Activated CD4-positive, alpha-beta memory T cell treated with anti-CD3 and anti-CD28 coated beads for 36 hours (primary cell): ENCODE results near the gene ZNHIT1. TPM values are rescaled to one million over a fixed set of nuclear protein-coding genes. Genes with fewer than 3 reads are reported as not detected.
"Not testable (repeated sequence)": the region's sequence is repeated elsewhere in the genome, so short reads cannot be mapped to it uniquely, and the experiment has no call there.

Source experiments
- CTCF ChIA-PET: fragments of 350-600 bp; sonication (Branson Sonifier 250); formaldehyde crosslinking; loops from one replicate; lab custom pipeline; 2021; ENCODE audit warnings: antibody characterized with exemption, inconsistent platforms; lab: Charles Lee
- POLR2A ChIA-PET: fragments of 350-600 bp; sonication (Branson Sonifier 250); formaldehyde crosslinking; loops from one replicate; lab custom pipeline; 2021; ENCODE audit warnings: antibody characterized with exemption; lab: Charles Lee
- DNase-seq: peaks from one replicate; pipeline ENCODE4 v3.0.0-alpha.2; 2020
- H3K27ac Mint-ChIP-seq: one replicate; pipeline ENCODE4 v1.8.0; 2021; ENCODE audit warnings: mixed read lengths
- H3K27me3 Mint-ChIP-seq: one replicate; pipeline ENCODE4 v1.8.0; 2021; ENCODE audit warnings: mixed read lengths
- H3K36me3 Mint-ChIP-seq: one replicate; pipeline ENCODE4 v1.8.0; 2021; ENCODE audit warnings: mixed read lengths
- H3K4me1 Mint-ChIP-seq: one replicate; pipeline ENCODE4 v1.8.0; 2021; ENCODE audit warnings: low read depth, mixed read lengths
- H3K4me3 Mint-ChIP-seq: one replicate; pipeline ENCODE4 v1.8.0; 2021; ENCODE audit warnings: mild to moderate bottlenecking, mixed read lengths
- H3K9me3 Mint-ChIP-seq: one replicate; pipeline ENCODE4 v1.8.0; 2021; ENCODE audit warnings: mixed read lengths
- intact Hi-C: fragments of 100-400 bp; cut with micrococcal nuclease; formaldehyde crosslinking; loops from one replicate; pipeline ENCODE4 v1.15.1; 2023
- total RNA-seq, 2 experiments: library from RNA; stranded (reverse); gene quantifications; one replicate each; pipeline ENCODE4 v1.2.3, GENCODE V29; 2021

The ZNHIT1 gene
- total RNA-seq, 2 experiments from 2014 or later, result 40.2 to 42.8 TPM

GRCh38 chr7:101248276-101248675, 30.3 kb downstream of the ZNHIT1 start:
- peaks cover 20% of the 10 kb centered on the region for H3K36me3 Mint-ChIP-seq
- no peaks in the 10 kb centered on the region for H3K9me3 Mint-ChIP-seq
- H3K27me3 Mint-ChIP-seq, result no peaks in the 10 kb centered on the region
- no peak for DNase-seq
- H3K4me3 Mint-ChIP-seq, result no peak overlapping the region
- no peak overlapping the region for H3K27ac Mint-ChIP-seq
- peaks cover 37% of the 10 kb centered on the region for H3K4me1 Mint-ChIP-seq
- POLR2A ChIA-PET, result no interaction called here
- CTCF ChIA-PET, result no interaction called here
- intact Hi-C loops, result no loop called here

GRCh38 chr7:101250324-101250723, 32.4 kb downstream of the ZNHIT1 start:
- ChIA-PET POLR2A (interaction anchor here (3.8 kb wide), 1 partner anchor 33 kb away, joined by 13 read pairs; the partner anchor contains the start of genes PLOD3 and ZNHIT1), CTCF (no interaction called here)
- no peaks in the 10 kb centered on the region for H3K9me3 Mint-ChIP-seq
- DNase-seq, result peak; percentile 29
- peaks cover 25% of the 10 kb centered on the region for H3K4me1 Mint-ChIP-seq
- intact Hi-C loops, result loop anchor here (5.0 kb wide), 2 partner anchors 42 to 1748 kb away; partner anchors contain the start of genes ZKSCAN5 and ZNF394
- H3K36me3 Mint-ChIP-seq, result peaks cover 14% of the 10 kb centered on the region
- peak overlapping the region; percentile 71 for H3K27ac Mint-ChIP-seq
- peak overlapping the region; percentile 95 for H3K4me3 Mint-ChIP-seq
- H3K27me3 Mint-ChIP-seq, result no peaks in the 10 kb centered on the region

- ChIA-PET POLR2A (interaction anchor here (0.6 to 3.8 kb wide), 4 partner anchors 8 to 167 kb away, joined by 3 to 13 read pairs (median 4); partner anchors contain the start of genes PLOD3, TRIM56 and ZNHIT1), CTCF (interaction anchor here (1.0 to 4.4 kb wide), 7 partner anchors 8 to 108 kb away, joined by 3 to 31 read pairs (median 6); partner anchors contain the start of genes FIS1, PLOD3 and ZNHIT1)
- peak; percentile 99 for DNase-seq
- Mint-ChIP-seq H3K27ac (peak overlapping the region; percentile 92), H3K9me3 (no peaks in the 10 kb centered on the region), H3K27me3 (peaks cover 3% of the 10 kb centered on the region), H3K36me3 (peaks cover 10% of the 10 kb centered on the region), H3K4me3 (peak overlapping the region; percentile 95), H3K4me1 (peaks cover 20% of the 10 kb centered on the region)
- intact Hi-C loops, result loop anchor here (1.0 to 5.0 kb wide), 3 partner anchors 8 to 1750 kb away; partner anchors contain the start of genes ZKSCAN5 and ZNF394
Observed at GRCh38 chr7:101251871-101252659, 34.1 kb downstream of the ZNHIT1 start.

GRCh38 chr7:101253199-101253598, 35.2 kb downstream of the ZNHIT1 start:
- H3K27ac Mint-ChIP-seq, H3K4me3 Mint-ChIP-seq, H3K36me3 Mint-ChIP-seq, H3K9me3 Mint-ChIP-seq, DNase-seq, H3K27me3 Mint-ChIP-seq: not testable (repeated sequence)
- POLR2A ChIA-PET, result interaction anchor here (1.6 to 3.8 kb wide), 2 partner anchors 9 to 36 kb away, joined by 4 to 13 read pairs; partner anchors contain the start of genes PLOD3 and ZNHIT1
- H3K4me1 Mint-ChIP-seq, result peaks cover 18% of the 10 kb centered on the region
- intact Hi-C loops, result loop anchor here (5.0 kb wide), 2 partner anchors 39 to 1751 kb away; partner anchors contain the start of genes ZKSCAN5 and ZNF394
- CTCF ChIA-PET, result interaction anchor here (1.3 to 4.4 kb wide), 3 partner anchors 9 to 61 kb away, joined by 5 to 31 read pairs (median 6); partner anchors contain the start of gene FIS1

- DNase-seq, result no peak
- ChIA-PET POLR2A (no interaction called here), CTCF (interaction anchor here (2.0 to 4.4 kb wide), 4 partner anchors 12 to 112 kb away, joined by 9 to 31 read pairs (median 10); partner anchors contain the start of gene FIS1)
- H3K4me3 Mint-ChIP-seq, result no peak overlapping the region
- intact Hi-C loops, result no loop called here
- no peak overlapping the region for H3K27ac Mint-ChIP-seq
- H3K9me3 Mint-ChIP-seq, result no peaks in the 10 kb centered on the region
- peaks cover 3% of the 10 kb centered on the region for H3K27me3 Mint-ChIP-seq
- peaks cover 7% of the 10 kb centered on the region for H3K36me3 Mint-ChIP-seq
- H3K4me1 Mint-ChIP-seq, result peaks cover 9% of the 10 kb centered on the region
Observed at GRCh38 chr7:101255796-101256195, 37.8 kb downstream of the ZNHIT1 start.

GRCh38 chr7:101258243-101258731, 40.3 kb downstream of the ZNHIT1 start:
- Mint-ChIP-seq H3K4me3 (no peak overlapping the region), H3K27ac (no peak overlapping the region), H3K36me3 (no peaks in the 10 kb centered on the region), H3K4me1 (no peaks in the 10 kb centered on the region), H3K9me3 (no peaks in the 10 kb centered on the region), H3K27me3 (peaks cover 3% of the 10 kb centered on the region)
- ChIA-PET CTCF (interaction anchor here (1.2 to 1.9 kb wide), 2 partner anchors 14 to 66 kb away, joined by 3 to 5 read pairs; no protein-coding TSS in a partner anchor), POLR2A (no interaction called here)
- DNase-seq, result no peak
- intact Hi-C loops, result no loop called here

- H3K36me3 Mint-ChIP-seq, H3K4me1 Mint-ChIP-seq, CTCF ChIA-PET, H3K9me3 Mint-ChIP-seq, H3K27ac Mint-ChIP-seq, DNase-seq, H3K4me3 Mint-ChIP-seq, H3K27me3 Mint-ChIP-seq, intact Hi-C loops, POLR2A ChIA-PET: not testable (repeated sequence)
Observed at GRCh38 chr7:101264102-101264706, 46.2 kb downstream of the ZNHIT1 start.

- DNase-seq, result no peak
- no peaks in the 10 kb centered on the region for H3K36me3 Mint-ChIP-seq
- no peaks in the 10 kb centered on the region for H3K9me3 Mint-ChIP-seq
- H3K27me3 Mint-ChIP-seq, result peaks cover 5% of the 10 kb centered on the region
- intact Hi-C loops, result no loop called here
- no peaks in the 10 kb centered on the region for H3K4me1 Mint-ChIP-seq
- POLR2A ChIA-PET, result no interaction called here
- H3K4me3 Mint-ChIP-seq, result no peak overlapping the region
- no peak overlapping the region for H3K27ac Mint-ChIP-seq
- CTCF ChIA-PET, result interaction anchor here (1.4 kb wide), 1 partner anchor 17 kb away, joined by 5 read pairs; no protein-coding TSS in a partner anchor
Observed at GRCh38 chr7:101265622-101266516, 47.9 kb downstream of the ZNHIT1 start.

GRCh38 chr7:101269664-101270063, 51.7 kb downstream of the ZNHIT1 start:
- ChIA-PET POLR2A (no interaction called here), CTCF (no interaction called here)
- Mint-ChIP-seq H3K27ac (no peak overlapping the region), H3K36me3 (no peaks in the 10 kb centered on the region), H3K4me1 (no peaks in the 10 kb centered on the region), H3K9me3 (no peaks in the 10 kb centered on the region), H3K27me3 (peaks cover 11% of the 10 kb centered on the region), H3K4me3 (no peak overlapping the region)
- intact Hi-C loops, result no loop called here
- DNase-seq, result no peak

GRCh38 chr7:101271021-101271420, 53.1 kb downstream of the ZNHIT1 start:
- intact Hi-C loops, result no loop called here
- H3K27me3 Mint-ChIP-seq, result peaks cover 9% of the 10 kb centered on the region
- no peak for DNase-seq
- no peak overlapping the region for H3K4me3 Mint-ChIP-seq
- no peaks in the 10 kb centered on the region for H3K9me3 Mint-ChIP-seq
- no peaks in the 10 kb centered on the region for H3K36me3 Mint-ChIP-seq
- H3K27ac Mint-ChIP-seq, result no peak overlapping the region
- POLR2A ChIA-PET, result no interaction called here
- no peaks in the 10 kb centered on the region for H3K4me1 Mint-ChIP-seq
- CTCF ChIA-PET, result interaction anchor here (1.2 kb wide), 1 partner anchor 11 kb away, joined by 5 read pairs; no protein-coding TSS in a partner anchor

- Mint-ChIP-seq H3K27ac (no peak overlapping the region), H3K27me3 (peaks cover 14% of the 10 kb centered on the region), H3K4me1 (no peaks in the 10 kb centered on the region), H3K9me3 (no peaks in the 10 kb centered on the region), H3K36me3 (no peaks in the 10 kb centered on the region), H3K4me3 (no peak overlapping the region)
- intact Hi-C loops, result no loop called here
- POLR2A ChIA-PET, result no interaction called here
- DNase-seq, result no peak
- CTCF ChIA-PET, result interaction anchor here (1.8 to 2.2 kb wide), 2 partner anchors 9 to 29 kb away, joined by 5 to 13 read pairs; no protein-coding TSS in a partner anchor
Observed at GRCh38 chr7:101273206-101273605, 55.2 kb downstream of the ZNHIT1 start.
